K562 (cell line): ENCODE measurements around the gene TXNRD2. TPM values are rescaled to one million over a fixed set of nuclear protein-coding genes. Genes with fewer than 3 reads are reported as not detected.

Experiments used
- ELF2 ChIP-seq: fragments of 250-450 bp; sonication (Bioruptor Pico); IDR thresholded peaks from 2 replicates; pipeline ENCODE4 v1.5.0; 2021; ENCODE audit warnings: mild to moderate bottlenecking
- FOXM1 ChIP-seq, 2 experiments: fragments of 450-650 bp in 1 of 2; sonication (generic) in 1 of 2; formaldehyde crosslinking in 1 of 2; IDR thresholded peaks; 2 replicates each; pipeline versions ENCODE4 v1.6.1 to v1.9.0; 2017 to 2022; ENCODE audit warnings: low read depth in 2 of 2, mild to moderate bottlenecking in 2 of 2, missing genetic modification reagents in 1 of 2, moderate library complexity in 1 of 2
- KDM2B ChIP-seq: fragments of 250-450 bp; sonication (Bioruptor Pico); IDR thresholded peaks from 2 replicates; pipeline ENCODE4 v1.8.0; 2021; ENCODE audit warnings: mild to moderate bottlenecking, moderate library complexity
- MAFG ChIP-seq: fragments of 450-650 bp; conservative IDR thresholded peaks from 2 replicates; pipeline ENCODE4 v1.6.1; 2016; ENCODE audit warnings: missing genetic modification characterization, missing compliant biosample characterization
- NR2C2 ChIP-seq, 2 experiments: fragments of 200-800 bp in 1 of 2; sonication (Bioruptor generic) in 1 of 2; sonication (generic) in 1 of 2; formaldehyde crosslinking in 1 of 2; IDR thresholded peaks; 2 replicates each; pipeline versions ENCODE4 v1.6.1 to v1.8.0; 2016 to 2022; ENCODE audit warnings: mild to moderate bottlenecking in 1 of 2, missing compliant biosample characterization in 1 of 2, missing genetic modification characterization in 1 of 2, missing genetic modification reagents in 1 of 2
- PHF8 ChIP-seq: fragments of 200-600 bp; sonication (generic); IDR thresholded peaks from 2 replicates; pipeline ENCODE4 v1.6.1; 2012; ENCODE audit warnings: mixed run types, mild to moderate bottlenecking, inconsistent platforms, low read length, moderate library complexity, borderline replicate concordance
- PHTF2 ChIP-seq: fragments of 250-450 bp; sonication (Bioruptor Pico); IDR thresholded peaks from 2 replicates; pipeline ENCODE4 v1.5.0; 2021; ENCODE audit warnings: mild to moderate bottlenecking
- RCOR1 ChIP-seq, 2 experiments: IDR thresholded peaks; 2 replicates each; pipeline ENCODE4 v1.6.1; 2012; ENCODE audit warnings: low read depth in 2 of 2, low read length in 2 of 2, borderline replicate concordance in 1 of 2, improper control_type of control experiment in 1 of 2
- SMAD3 ChIP-seq: fragments of 450-650 bp; formaldehyde crosslinking; conservative IDR thresholded peaks from 2 replicates; pipeline ENCODE4 v1.4.0; 2020; ENCODE audit warnings: mild to moderate bottlenecking
- SMAD4 ChIP-seq: fragments of 250-450 bp; sonication (Bioruptor Pico); conservative IDR thresholded peaks from 2 replicates; pipeline ENCODE4 v1.8.0; 2021; ENCODE audit warnings: inconsistent platforms, mild to moderate bottlenecking, moderate library complexity
- SOX6 ChIP-seq: fragments of 450-650 bp; IDR thresholded peaks from 2 replicates; pipeline ENCODE4 v1.6.1; 2014; ENCODE audit warnings: mild to moderate bottlenecking
- UBTF ChIP-seq, 2 experiments: IDR thresholded peaks; 2 replicates each; pipeline ENCODE4 v1.6.1; 2012; ENCODE audit warnings: improper control_type of control experiment in 2 of 2, low read depth in 2 of 2, low read length in 2 of 2, borderline replicate concordance in 1 of 2
- ZFP30 ChIP-seq: fragments of 250-450 bp; sonication (Bioruptor Pico); IDR thresholded peaks from 2 replicates; pipeline ENCODE4 v1.8.0; 2022; ENCODE audit warnings: moderate library complexity, mild to moderate bottlenecking, inconsistent platforms, borderline replicate concordance
- ZFP36 ChIP-seq: fragments of 150-350 bp; IDR thresholded peaks from 2 replicates; pipeline ENCODE4 v1.6.1; 2018; ENCODE audit warnings: low read length, low read depth; ENCODE audit not compliant: partially characterized antibody
- ZNF3 ChIP-seq: fragments of 250-450 bp; sonication (Bioruptor Pico); IDR thresholded peaks from 2 replicates; pipeline ENCODE4 v1.5.0; 2021; ENCODE audit warnings: mild to moderate bottlenecking, moderate library complexity
- ZNF316 ChIP-seq: fragments of 450-650 bp; IDR thresholded peaks from 2 replicates; pipeline ENCODE4 v1.6.1; 2016
- ZNF699 ChIP-seq: fragments of 250-450 bp; sonication (Bioruptor Pico); IDR thresholded peaks from 2 replicates; pipeline ENCODE4 v1.8.0; 2021; ENCODE audit warnings: mild to moderate bottlenecking, moderate library complexity; ENCODE audit not compliant: insufficient replicate concordance
- polyA plus RNA-seq, 8 experiments: library from polyadenylated mRNA; depleted of rRNA in 4 of 8; stranded (reverse) in 5 of 8; unstranded in 3 of 8; fragments of >200 nt; fragmentation: Nextera tagmentation in 2 of 8; fragmentation: Illumina TruSeq in 1 of 8; extraction: Ambion mirVana in 2 of 8; extraction: Trizol in 1 of 8; gene quantifications; 2 replicates each; pipeline versions ENCODE4 v1.2.1 to v1.2.3, GENCODE V29; 2011 to 2014; ENCODE audit warnings: inconsistent platforms in 1 of 8, missing spikeins in 1 of 8
- total RNA-seq, 7 experiments: library from RNA; depleted of rRNA in 6 of 7; stranded (reverse); fragments of >200 nt in 6 of 7; fragmentation: Illumina TruSeq in 2 of 7; extraction: Trizol in 2 of 7; gene quantifications; 2 replicates each; pipeline versions ENCODE4 v1.2.1 to v1.2.3, GENCODE V29; 2011 to 2021; ENCODE audit warnings: low replicate concordance in 1 of 7
- TF ChIP-seq, protein P1 (sequence below): fragments of 250-450 bp; sonication (Bioruptor Pico); IDR thresholded peaks from 2 replicates; pipeline ENCODE4 v1.4.0; 2020; ENCODE audit warnings: mild to moderate bottlenecking, moderate library complexity
- TF ChIP-seq, protein P2 (sequence below): fragments of 250-450 bp; sonication (Bioruptor Pico); IDR thresholded peaks from 2 replicates; pipeline ENCODE4 v1.5.0; 2020; ENCODE audit warnings: mild to moderate bottlenecking, borderline replicate concordance

The TXNRD2 gene
- total and polyA plus RNA-seq, 9 of the 15 experiments (the other 6 are each of a cell fraction or from before 2014, with no cell fraction given) = 3.3 to 80.2 (median 49.4) TPM

DNA sequence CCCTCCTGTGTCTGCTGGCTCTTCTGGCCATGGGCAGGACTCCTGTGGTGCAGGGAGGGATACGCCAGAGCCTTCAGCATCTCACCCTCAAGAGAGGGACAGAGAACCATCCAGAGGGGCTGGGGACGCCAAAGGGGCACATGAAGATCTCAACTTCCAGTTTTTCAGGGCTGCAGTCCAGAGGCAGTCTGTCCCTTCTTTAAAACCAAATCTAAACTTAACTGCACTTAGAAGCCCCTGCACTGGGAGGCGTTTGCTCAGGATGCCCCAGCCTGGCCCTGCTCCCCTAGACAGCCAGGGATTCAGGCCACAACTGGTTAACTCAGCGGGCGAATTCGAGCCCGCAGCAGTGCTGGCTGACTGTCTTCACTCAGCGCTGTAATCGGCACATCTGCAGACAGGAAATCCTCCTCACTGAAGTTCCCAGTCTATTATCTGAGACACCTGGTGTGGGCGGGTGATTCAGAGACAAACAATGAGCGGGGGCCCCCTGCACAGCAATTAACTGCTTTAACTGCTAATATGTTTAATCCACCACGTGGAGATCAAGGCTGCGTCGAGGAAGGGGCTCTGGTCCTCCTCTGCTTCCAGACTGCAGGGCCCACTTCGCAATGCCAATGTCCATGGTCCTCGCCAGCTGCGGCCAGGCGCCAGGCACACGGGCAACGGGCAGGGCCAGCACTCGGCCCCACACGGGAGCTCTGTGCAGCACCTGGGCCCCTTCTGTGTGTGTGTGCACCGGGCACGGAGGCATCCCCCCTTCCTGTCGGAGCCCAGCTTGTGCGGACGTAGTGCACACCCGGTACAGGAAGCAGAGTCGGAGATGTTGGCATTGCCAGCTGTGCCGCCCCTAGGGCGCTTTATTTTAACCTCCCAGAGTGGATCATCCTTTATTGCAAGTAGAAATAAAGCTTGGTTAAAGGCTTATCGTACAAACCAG lies 50.0 kb downstream of the TXNRD2 start (continued):
- TF ChIP-seq, protein P1, sequence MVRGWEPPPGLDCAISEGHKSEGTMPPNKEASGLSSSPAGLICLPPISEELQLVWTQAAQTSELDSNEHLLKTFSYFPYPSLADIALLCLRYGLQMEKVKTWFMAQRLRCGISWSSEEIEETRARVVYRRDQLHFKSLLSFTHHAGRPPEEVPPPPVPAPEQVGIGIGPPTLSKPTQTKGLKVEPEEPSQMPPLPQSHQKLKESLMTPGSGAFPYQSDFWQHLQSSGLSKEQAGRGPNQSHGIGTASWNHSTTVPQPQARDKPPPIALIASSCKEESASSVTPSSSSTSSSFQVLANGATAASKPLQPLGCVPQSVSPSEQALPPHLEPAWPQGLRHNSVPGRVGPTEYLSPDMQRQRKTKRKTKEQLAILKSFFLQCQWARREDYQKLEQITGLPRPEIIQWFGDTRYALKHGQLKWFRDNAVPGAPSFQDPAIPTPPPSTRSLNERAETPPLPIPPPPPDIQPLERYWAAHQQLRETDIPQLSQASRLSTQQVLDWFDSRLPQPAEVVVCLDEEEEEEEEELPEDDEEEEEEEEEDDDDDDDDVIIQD (CRISPR knock-in tag) = peak; percentile 74; the same call in 1 of the 2 replicates
- TF ChIP-seq ELF2 (CRISPR knock-in tag) (no peak), FOXM1 (IDR thresholded peaks at IDR 0.05; ENCODE audit: low read depth) (peak; percentile 92), FOXM1 (CRISPR knock-in tag; IDR thresholded peaks at IDR 0.05; ENCODE audit: low read depth) (no peak), RCOR1 (IDR thresholded peaks at IDR 0.05; ENCODE audit: borderline replicate concordance in 1 of 2, low read depth in 2 of 2, low read length in 2 of 2) (peak; percentile 93 to 99), ZNF3 (CRISPR knock-in tag) (no peak), ZNF699 (CRISPR knock-in tag) (peak; percentile 21), SMAD4 (peak; percentile 100), PHTF2 (CRISPR knock-in tag) (no peak), SMAD3 (CRISPR knock-in tag) (peak; percentile 52; the same call in 1 of the 2 replicates), PHF8 (peak; percentile 27; the same call in 1 of the 2 replicates), UBTF (IDR thresholded peaks at IDR 0.05; ENCODE audit: borderline replicate concordance in 1 of 2, low read depth in 2 of 2, low read length in 2 of 2) (no peak; a peak in 1 of 4 replicates), KDM2B (CRISPR knock-in tag) (peak; percentile 26; the same call in 1 of the 2 replicates), MAFG (tag) (no peak; the same call in 1 of the 2 replicates), SOX6 (peak; percentile 100), ZNF316 (no peak), ZFP30 (CRISPR knock-in tag) (peak; percentile 49; the same call in 1 of the 2 replicates), NR2C2 (CRISPR knock-in tag; IDR thresholded peaks at IDR 0.05) (no peak), NR2C2 (tag; IDR thresholded peaks at IDR 0.05) (no peak; the same call in 1 of the 2 replicates), ZFP36 (peak; percentile 92)
- TF ChIP-seq, protein P2, sequence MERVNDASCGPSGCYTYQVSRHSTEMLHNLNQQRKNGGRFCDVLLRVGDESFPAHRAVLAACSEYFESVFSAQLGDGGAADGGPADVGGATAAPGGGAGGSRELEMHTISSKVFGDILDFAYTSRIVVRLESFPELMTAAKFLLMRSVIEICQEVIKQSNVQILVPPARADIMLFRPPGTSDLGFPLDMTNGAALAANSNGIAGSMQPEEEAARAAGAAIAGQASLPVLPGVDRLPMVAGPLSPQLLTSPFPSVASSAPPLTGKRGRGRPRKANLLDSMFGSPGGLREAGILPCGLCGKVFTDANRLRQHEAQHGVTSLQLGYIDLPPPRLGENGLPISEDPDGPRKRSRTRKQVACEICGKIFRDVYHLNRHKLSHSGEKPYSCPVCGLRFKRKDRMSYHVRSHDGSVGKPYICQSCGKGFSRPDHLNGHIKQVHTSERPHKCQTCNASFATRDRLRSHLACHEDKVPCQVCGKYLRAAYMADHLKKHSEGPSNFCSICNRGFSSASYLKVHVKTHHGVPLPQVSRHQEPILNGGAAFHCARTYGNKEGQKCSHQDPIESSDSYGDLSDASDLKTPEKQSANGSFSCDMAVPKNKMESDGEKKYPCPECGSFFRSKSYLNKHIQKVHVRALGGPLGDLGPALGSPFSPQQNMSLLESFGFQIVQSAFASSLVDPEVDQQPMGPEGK (CRISPR knock-in tag) = peak; percentile 78; the same call in 1 of the 2 replicates
